ENCODE measurements around the gene KLHL21. TPM values are rescaled to one million over a fixed set of nuclear protein-coding genes. Genes with fewer than 3 reads are reported as not detected.

Gene KLHL21
- total and polyA plus RNA-seq, 9 of the 15 experiments (the other 6 are each of a cell fraction or from before 2014, with no cell fraction given) = 2.1 to 42.1 (median 17.5) TPM

- TF ChIP-seq ELK1 (CRISPR knock-in tag; IDR thresholded peaks at IDR 0.05) = no peak
- TF ChIP-seq PTBP1 (IDR thresholded peaks at IDR 0.05; ENCODE audit: low read depth, low read length) = no peak
- no peak for TF ChIP-seq MLX (CRISPR knock-in tag; conservative IDR thresholded peaks at IDR 0.05)
- TF ChIP-seq ARID1B (IDR thresholded peaks at IDR 0.05) = no peak
- TF ChIP-seq THRA (IDR thresholded peaks at IDR 0.05) = no peak
- no peak for TF ChIP-seq FOXJ3 (CRISPR knock-in tag; IDR thresholded peaks at IDR 0.05)
- no peak for TF ChIP-seq MCM5 (IDR thresholded peaks at IDR 0.05; ENCODE audit: low read depth)
- TF ChIP-seq PRPF4 (IDR thresholded peaks at IDR 0.05; ENCODE audit: insufficient read depth, low read depth, low read length, poor library complexity, severe bottlenecking) = no peak
- TF ChIP-seq, protein P1, sequence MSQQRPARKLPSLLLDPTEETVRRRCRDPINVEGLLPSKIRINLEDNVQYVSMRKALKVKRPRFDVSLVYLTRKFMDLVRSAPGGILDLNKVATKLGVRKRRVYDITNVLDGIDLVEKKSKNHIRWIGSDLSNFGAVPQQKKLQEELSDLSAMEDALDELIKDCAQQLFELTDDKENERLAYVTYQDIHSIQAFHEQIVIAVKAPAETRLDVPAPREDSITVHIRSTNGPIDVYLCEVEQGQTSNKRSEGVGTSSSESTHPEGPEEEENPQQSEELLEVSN (IDR thresholded peaks at IDR 0.05; ENCODE audit: borderline replicate concordance in 1 of 2, extremely low read depth in 1 of 2, insufficient read depth in 1 of 2, insufficient read length in 1 of 2, low read depth in 1 of 2, low read length in 1 of 2, poor library complexity in 1 of 2, severe bottlenecking in 1 of 2) = peak in 1 of 2 experiments; percentile 56
- TF ChIP-seq CCNT2 (IDR thresholded peaks at IDR 0.05; ENCODE audit: borderline replicate concordance, extremely low read depth, insufficient read length, low read depth, low read length) = peak; percentile 31
- TF ChIP-seq BRF1 (IDR thresholded peaks at IDR 0.05; ENCODE audit: borderline replicate concordance, extremely low read depth, insufficient read length) = no peak
- no peak for TF ChIP-seq HNRNPH1 (optimal IDR thresholded peaks at IDR 0.05; ENCODE audit: low read depth, low read length)
- TF ChIP-seq ZNF41 (CRISPR knock-in tag; conservative IDR thresholded peaks at IDR 0.05) = no peak
- no peak; the same call in 1 of the 2 replicates for TF ChIP-seq FOSL1 (tag; conservative IDR thresholded peaks at IDR 0.05)
- no peak for TF ChIP-seq NUFIP1 (IDR thresholded peaks at IDR 0.05; ENCODE audit: partially characterized antibody)
- no peak for TF ChIP-seq ARHGAP35 (IDR thresholded peaks at IDR 0.05; ENCODE audit: partially characterized antibody)
- TF ChIP-seq NR4A1 (CRISPR knock-in tag; IDR thresholded peaks at IDR 0.05) = no peak; the same call in 1 of the 2 replicates
- TF ChIP-seq NR4A1 (tag; IDR thresholded peaks at IDR 0.05) = no peak
- TF ChIP-seq GATA2 (CRISPR knock-in tag; IDR thresholded peaks at IDR 0.05) = no peak
- TF ChIP-seq SMAD3 (CRISPR knock-in tag; conservative IDR thresholded peaks at IDR 0.05) = no peak
- no peak for TF ChIP-seq KDM1A (IDR thresholded peaks at IDR 0.05)
Measured at GRCh38 chr1:6612641-6613360, 10.1 kb upstream of the KLHL21 start (continued).
